ENCODE measurements around the gene CDC14A. TPM values are rescaled to one million over a fixed set of nuclear protein-coding genes. Genes with fewer than 3 reads are reported as not detected.

CDC14A gene
- 8.9 TPM in 2 replicates for total RNA-seq (2021; fragmentation: NEBNext Ultra II Directional; extraction: Animal tissue kit (Norgen Biotek cat#: 25700))
- polyA plus RNA-seq (2011; rRNA removed) = 2.6 and 3.2 TPM in 2 replicates
- polyA plus RNA-seq (2011; cell fraction: cytosol; rRNA removed) = 4.6 TPM
- polyA plus RNA-seq (2011; cell fraction: nucleus; rRNA removed) = 7.2 TPM
- polyA plus RNA-seq (2012, experiment 1 of 2) = 3.6 to 5.4 TPM (median 4.7 TPM) in 4 replicates
- polyA plus RNA-seq (2012, experiment 2 of 2) = 0.51 TPM
- polyA plus RNA-seq (2013, experiment 1 of 2) = 5.2 TPM
- 5.2 TPM for polyA plus RNA-seq (2013, experiment 2 of 2)
- 14.5 and 17.1 TPM in 2 replicates for polyA minus RNA-seq (2011; rRNA and poly(A)+ RNA removed)
- polyA minus RNA-seq (2011; cell fraction: cytosol; rRNA and poly(A)+ RNA removed) = 7.2 TPM
- 53.1 TPM for polyA minus RNA-seq (2011; cell fraction: nucleus; rRNA and poly(A)+ RNA removed)
- long read RNA-seq, experiment 1, partial matches to known transcripts = 2 of 8 reads
- long read RNA-seq, experiment 1, other reads (novel, unspliced or antisense) = 6 of 8 reads
- long read RNA-seq, experiment 2, partial matches to known transcripts = 0 of 3 reads
- long read RNA-seq, experiment 2, other reads (novel, unspliced or antisense) = 3 of 3 reads

- peak; percentile 94 for DNase-seq (ENCODE audit: low read depth in 1 of 2, low spot score in 2 of 2)
- Histone ChIP-seq H3K27me3 (replicated peaks in 1 of 4; ENCODE audit: control insufficient read depth in 3 of 4, extremely low read depth in 1 of 4, insufficient read depth in 3 of 4, low read length in 3 of 4) (no peaks in the 10 kb centered on the region), H3K56ac (replicated peaks; ENCODE audit: insufficient read length, low read depth, low read length) (peak within 1 kb of the TSS; percentile 99), H3K14ac (ENCODE audit: insufficient read length) (no peak within 1 kb of the TSS), H3K23me2 (ENCODE audit: low read depth, low read length) (peaks cover 4% of the 10 kb centered on the region; the same call in 1 of the 2 replicates), H3K4me3 (ENCODE audit: extremely low read depth in 1 of 4, insufficient read depth in 2 of 4, low read depth in 3 of 4, low read length in 4 of 4) (peak within 1 kb of the TSS; percentile 81 to 98 (median 94)), H3K4me2 (ENCODE audit: insufficient read depth in 1 of 2, low read depth in 2 of 2, low read length in 2 of 2) (peak within 1 kb of the TSS; percentile 52 to 91), H2AK5ac (ENCODE audit: low read depth, low read length) (no peak within 1 kb of the TSS), H3K4me1 (replicated peaks in 1 of 4; ENCODE audit: control insufficient read depth in 3 of 4, insufficient read depth in 4 of 4, low read length in 3 of 4) (peaks cover 0 to 7% (median 3%) of the 10 kb centered on the region in 4 experiments; a peak in 5 of 7 replicates), H4K20me1 (replicated peaks in 1 of 2; ENCODE audit: control insufficient read depth in 1 of 2, insufficient read depth in 2 of 2, low read length in 2 of 2) (peaks cover 2 to 4% of the 10 kb centered on the region in 2 experiments), H3K4ac (replicated peaks; ENCODE audit: insufficient read length, low read depth, low read length) (peak within 1 kb of the TSS; percentile 69), H3K36me3 (ENCODE audit: control insufficient read depth in 2 of 4, insufficient read depth in 4 of 4, low read length in 3 of 4) (0 out of 8 replicates have a peak, but pooled peaks cover 0 to 3% (median 0%) of the 10 kb centered on the region in 4 experiments), H2BK120ac (replicated peaks; ENCODE audit: low read depth, low read length) (peak within 1 kb of the TSS; percentile 15), H3K79me1 (ENCODE audit: low read depth, low read length) (0 out of 2 replicates have a peak, but pooled peaks cover 3% of the 10 kb centered on the region), H2BK20ac (ENCODE audit: low read length) (no peak within 1 kb of the TSS), H3K9ac (replicated peaks in 1 of 4; ENCODE audit: extremely low read depth in 1 of 4, low read depth in 3 of 4, low read length in 3 of 4) (peak within 1 kb of the TSS; percentile 88 to 96 (median 90)), H2BK5ac (ENCODE audit: low read depth, low read length) (peak within 1 kb of the TSS; percentile 94), H4K5ac (ENCODE audit: insufficient read length, low read depth, low read length) (peak within 1 kb of the TSS; percentile 88), H3K18ac (ENCODE audit: extremely low read depth, low read length) (peak within 1 kb of the TSS; percentile 100), H4K91ac (replicated peaks; ENCODE audit: insufficient read length, low read length) (peak within 1 kb of the TSS; percentile 63), H2AFZ (ENCODE audit: low read length) (peak within 1 kb of the TSS; percentile 68), H3K79me2 (ENCODE audit: control insufficient read depth in 1 of 2, insufficient read depth in 2 of 2, low read length in 2 of 2) (peaks cover 0 to 33% of the 10 kb centered on the region in 2 experiments; a peak in 3 of 4 replicates), H3K9me3 (ENCODE audit: insufficient read depth in 2 of 2, low read depth in 1 of 2, low read length in 1 of 2) (no peaks in the 10 kb centered on the region), H3K27ac (ENCODE audit: low read depth, low read length) (peak within 1 kb of the TSS; percentile 96), H4K8ac (ENCODE audit: extremely low read depth, insufficient read depth, low read length) (peak within 1 kb of the TSS; percentile 97; the same call in 1 of the 2 replicates), H2BK15ac (ENCODE audit: low read length) (peak within 1 kb of the TSS; percentile 97; the same call in 1 of the 2 replicates), H3K23ac (ENCODE audit: insufficient read length) (no peak within 1 kb of the TSS), H2BK12ac (ENCODE audit: low read depth, low read length) (peak within 1 kb of the TSS; percentile 95)
- ChIA-PET CTCF (ENCODE audit: partially characterized antibody) (interaction anchor here (0.6 to 2.4 kb wide), 14 partner anchors 8 to 108 kb away, joined by 3 to 14 read pairs (median 4); partner anchors contain the start of gene RTCA), POLR2A (ENCODE audit: partially characterized antibody) (interaction anchor here (0.7 to 4.4 kb wide), 33 partner anchors 10 to 314 kb away, joined by 3 to 33 read pairs (median 4); partner anchors contain the start of genes DBT, RTCA, SASS6 and TRMT13)
- no peak for FAIRE-seq
- 2% methylated on average over 29 of the region's 65 CpGs; no CpG with 5 or more reads in 1 of the 2 experiments for WGBS, 2 experiments (ENCODE audit: extremely low coverage in 1 of 2, insufficient coverage in 1 of 2, insufficient read length in 1 of 2, insufficient replicate concordance in 2 of 2, low coverage in 1 of 2, low lambda C conversion rate in 2 of 2, missing lambda C conversion rate in 1 of 2)
- TF ChIP-seq CEBPB (IDR thresholded peaks at IDR 0.05; ENCODE audit: low read depth, low read length) (no peak), JUN (IDR thresholded peaks at IDR 0.05; ENCODE audit: low read depth, low read length) (no peak), BRCA1 (IDR thresholded peaks at IDR 0.05; ENCODE audit: low read depth, low read length) (no peak), EGR1 (IDR thresholded peaks at IDR 0.05; ENCODE audit: borderline replicate concordance, low read depth, low read length) (no peak), RBBP5 (IDR thresholded peaks at IDR 0.05; ENCODE audit: borderline replicate concordance, low read depth, low read length) (peak; percentile 97), SP2 (IDR thresholded peaks at IDR 0.05; ENCODE audit: low read length) (no peak), SRF (IDR thresholded peaks at IDR 0.05; ENCODE audit: low read depth, low read length) (no peak), ASH2L (IDR thresholded peaks at IDR 0.05; ENCODE audit: low read length) (peak; percentile 68), JUND (IDR thresholded peaks at IDR 0.05; ENCODE audit: low read length) (no peak), TAF1 (IDR thresholded peaks at IDR 0.05; ENCODE audit: low read depth, low read length) (peak; percentile 86)
Measured at GRCh38 chr1:100352267-100353070, at the start of gene CDC14A. Gene CDC14A (plus strand): TSS chr1:100352506. CDS start chr1:100352955, 449 bp downstream.

Data from H1 (cell line).